GM19043 (cell line): Measurements from ENCODE around the gene PPP1R14C.

Experiments used
- ATAC-seq: cut with Tn5 transposase; IDR thresholded peaks from one replicate; pipeline ENCODE4 v1.9.1; 2021; ENCODE audit warnings: low read depth; ENCODE audit not compliant: unreplicated experiment

The PPP1R14C gene

GRCh38 chr6:150267686-150268561 lies 125.1 kb downstream of the PPP1R14C start:
- ATAC-seq, result no peak

- no peak for ATAC-seq
Observed at GRCh38 chr6:150269130-150269856, 126.4 kb downstream of the PPP1R14C start.

- no peak for ATAC-seq
Observed at GRCh38 chr6:150269857-150270223, 127.0 kb downstream of the PPP1R14C start.

GRCh38 chr6:150270330-150271052 lies 127.6 kb downstream of the PPP1R14C start:
- no peak for ATAC-seq

- no peak for ATAC-seq
Observed at GRCh38 chr6:150271172-150271500, 128.3 kb downstream of the PPP1R14C start.

- ATAC-seq, result no peak
Observed at GRCh38 chr6:150271501-150272263, 128.8 kb downstream of the PPP1R14C start.

GRCh38 chr6:150272264-150272975 lies 129.6 kb downstream of the PPP1R14C start:
- no peak for ATAC-seq

GRCh38 chr6:150272976-150273315 lies 130.1 kb downstream of the PPP1R14C start:
- ATAC-seq, result no peak

- no peak for ATAC-seq
Observed at GRCh38 chr6:150273457-150274309, 130.8 kb downstream of the PPP1R14C start.

GRCh38 chr6:150275489-150275888 lies 132.6 kb downstream of the PPP1R14C start:
- no peak for ATAC-seq

- ATAC-seq, result no peak
Observed at GRCh38 chr6:150276168-150276936, 133.5 kb downstream of the PPP1R14C start.

GRCh38 chr6:150276937-150277742 lies 134.3 kb downstream of the PPP1R14C start:
- no peak for ATAC-seq

GRCh38 chr6:150279533-150279932 lies 136.7 kb downstream of the PPP1R14C start:
- ATAC-seq, result no peak

GRCh38 chr6:150280703-150281102 lies 137.9 kb downstream of the PPP1R14C start:
- no peak for ATAC-seq

GRCh38 chr6:150281767-150282166 lies 138.9 kb downstream of the PPP1R14C start:
- no peak for ATAC-seq

- no peak for ATAC-seq
Observed at GRCh38 chr6:150282806-150283205, 140.0 kb downstream of the PPP1R14C start.

- no peak for ATAC-seq
Observed at GRCh38 chr6:150286460-150286859, 143.6 kb downstream of the PPP1R14C start.

- no peak for ATAC-seq
Observed at GRCh38 chr6:150286912-150287311, 144.1 kb downstream of the PPP1R14C start.
